HepG2 (cell line): ENCODE measurements around the gene RUNDC1. TPM values are rescaled to one million over a fixed set of nuclear protein-coding genes. Genes with fewer than 3 reads are reported as not detected.

Source experiments
- ATAC-seq: fragments of 200-7000 bp; cut with Tn5 transposase; 3 replicates; pipeline ENCODE4 v1.9.1; 2020; ENCODE audit warnings: mild to moderate bottlenecking, moderate library complexity
- BruUV-seq: library from RNA; stranded (reverse); fragments of 400-500 nt; replicated peaks from 2 replicates; lab custom pipeline; 2021; lab: Mats Ljungman, UMichigan
- CTCF ChIA-PET: fragments of 300-600 bp; formaldehyde crosslinking; extraction: SDS; loops from one replicate; lab custom pipeline; 2021; ENCODE audit warnings: low total read pairs, inconsistent platforms, low intra/inter-chr PET ratio; lab: Yijun Ruan, JAX
- POLR2A ChIA-PET: fragments of 350-600 bp; sonication (Branson Sonifier 250); formaldehyde crosslinking; loops from one replicate; lab custom pipeline; 2020; ENCODE audit warnings: antibody characterized with exemption, inconsistent platforms; lab: Yijun Ruan, JAX
- DNase-seq: peaks from one replicate; pipeline ENCODE4 v3.0.0-alpha.2; 2015; ENCODE audit warnings: low spot score
- FAIRE-seq: peaks from 3 replicates; lab custom pipeline; 2011; peaks lifted over from hg19 to GRCh38; lab: Jason Lieb, UNC
- H2AFZ ChIP-seq: one replicate; pipeline ENCODE4 v1.6.1; 2011; ENCODE audit warnings: low read length, inconsistent platforms
- H3K27ac ChIP-seq: fragments of 300-600 bp; 3 replicates; pipeline ENCODE4 v1.8.0; 2011; ENCODE audit warnings: mixed run types, mild to moderate bottlenecking, mixed read lengths, low read length, inconsistent platforms; ENCODE audit not compliant: insufficient read depth; ENCODE audit errors: extremely low read length
- H3K27me3 ChIP-seq, 2 experiments: fragments of 200-600 bp in 1 of 2; 2 replicates in 1 of 2; 3 replicates in 1 of 2; pipeline versions ENCODE4 v1.6.0 to v1.8.0; 2011; ENCODE audit warnings: low read length in 2 of 2, mild to moderate bottlenecking in 2 of 2, moderate library complexity in 2 of 2, inconsistent platforms in 1 of 2; ENCODE audit not compliant: insufficient read depth in 2 of 2, control insufficient read depth in 1 of 2
- H3K36me3 ChIP-seq, 2 experiments: fragments of 200-600 bp in 1 of 2; replicated peaks in 1 of 2; 2 replicates in 1 of 2; 3 replicates in 1 of 2; pipeline versions ENCODE4 v1.5.1 to v1.8.0; 2011; ENCODE audit warnings: low read length in 2 of 2, inconsistent platforms in 1 of 2; ENCODE audit not compliant: insufficient read depth in 2 of 2, control insufficient read depth in 1 of 2
- H3K4me1 ChIP-seq: 2 replicates; pipeline ENCODE4 v1.5.1; 2012; ENCODE audit warnings: low read length, inconsistent platforms; ENCODE audit not compliant: insufficient read depth
- H3K4me2 ChIP-seq: 2 replicates; pipeline ENCODE4 v1.6.0; 2011; ENCODE audit warnings: low read depth, low read length, inconsistent platforms
- H3K4me3 ChIP-seq, 3 experiments: fragments of 200-600 bp in 1 of 3; sonication (generic), shearing (Covaris generic) in 1 of 3; replicated peaks in 1 of 3; 2 replicates each; pipeline ENCODE4 v1.5.1; 2011 to 2016; ENCODE audit warnings: low read length in 3 of 3, inconsistent platforms in 2 of 3, low read depth in 2 of 3, mild to moderate bottlenecking in 2 of 3, control low read depth in 1 of 3, mixed read lengths in 1 of 3; ENCODE audit not compliant: insufficient read depth in 1 of 3
- H3K79me2 ChIP-seq: one replicate; pipeline ENCODE4 v1.6.1; 2011; ENCODE audit warnings: low read length, inconsistent platforms; ENCODE audit not compliant: insufficient read depth
- H3K9ac ChIP-seq: 2 replicates; pipeline ENCODE4 v1.6.0; 2011; ENCODE audit warnings: mild to moderate bottlenecking, low read depth, low read length, inconsistent platforms; ENCODE audit not compliant: insufficient read depth
- H3K9me3 ChIP-seq: 2 replicates; pipeline ENCODE4 v1.5.1; 2012; ENCODE audit warnings: mild to moderate bottlenecking, low read length
- H4K20me1 ChIP-seq: 2 replicates; pipeline ENCODE4 v1.6.0; 2011; ENCODE audit warnings: inconsistent platforms, mild to moderate bottlenecking, low read length, moderate library complexity; ENCODE audit not compliant: insufficient read depth
- AGO2 ChIP-seq: fragments of 200-400 bp; formaldehyde crosslinking; optimal IDR thresholded peaks from 2 replicates; pipeline ENCODE3; 2017; ENCODE audit warnings: mild to moderate bottlenecking, low read depth, low read length, moderate library complexity
- DPF2 ChIP-seq: sonication (generic); formaldehyde crosslinking; IDR thresholded peaks from 2 replicates; pipeline ENCODE4 v1.4.0; 2020; ENCODE audit warnings: mild to moderate bottlenecking, low read depth, missing genetic modification reagents, borderline replicate concordance
- FOXA3 ChIP-seq: IDR thresholded peaks from 2 replicates; pipeline ENCODE4 v1.6.1; 2016; ENCODE audit warnings: missing genetic modification reagents, missing compliant biosample characterization
- MYC ChIP-seq: sonication (generic); formaldehyde crosslinking; IDR thresholded peaks from 2 replicates; pipeline ENCODE4 v1.9.0; 2021; ENCODE audit warnings: missing genetic modification reagents, borderline replicate concordance
- POLR2G ChIP-seq: fragments of 200-400 bp; formaldehyde crosslinking; IDR thresholded peaks from 2 replicates; pipeline ENCODE4 v1.6.1; 2018; ENCODE audit warnings: mild to moderate bottlenecking, low read depth, low read length, moderate library complexity
- RBFOX2 ChIP-seq: fragments of 200-400 bp; formaldehyde crosslinking; IDR thresholded peaks from 2 replicates; pipeline ENCODE4 v1.6.1; 2017; ENCODE audit warnings: low read depth, mild to moderate bottlenecking, low read length
- REL ChIP-seq: sonication (generic); formaldehyde crosslinking; conservative IDR thresholded peaks from 2 replicates; pipeline ENCODE4 v1.8.0; 2022; ENCODE audit warnings: mild to moderate bottlenecking, missing genetic modification reagents, moderate library complexity
- SP1 ChIP-seq, 2 experiments: fragments of 450-650 bp in 1 of 2; sonication (generic) in 1 of 2; formaldehyde crosslinking in 1 of 2; IDR thresholded peaks; 2 replicates each; pipeline versions ENCODE4 v1.4.0 to v1.6.1; 2016 to 2020; ENCODE audit warnings: missing genetic modification reagents in 1 of 2
- ZSCAN25 ChIP-seq: sonication (generic); formaldehyde crosslinking; IDR thresholded peaks from 2 replicates; pipeline ENCODE4 v1.8.0; 2022; ENCODE audit warnings: mild to moderate bottlenecking, missing genetic modification reagents
- WGBS: methylation state at CpG from one replicate; pipeline ENCODE4 v1.1.6; 2017; ENCODE audit warnings: low lambda C conversion rate; 5-methylcytosine and 5-hydroxymethylcytosine counted together
- in situ Hi-C: cut with HindIII; loops from 2 replicates; pipeline ENCODE4 v1.10.0; 2017; ENCODE audit warnings: low pct_unique_long_range_greater_than_20kb; ENCODE audit not compliant: extremely low pct_ligation_motif_present
- intact Hi-C: fragments of 100-400 bp; cut with micrococcal nuclease; formaldehyde crosslinking; loops from one replicate; pipeline ENCODE4 v1.10.0; 2022; ENCODE audit not compliant: unreplicated experiment
- polyA plus RNA-seq, 8 experiments: library from polyadenylated mRNA; depleted of rRNA in 3 of 8; stranded (reverse) in 7 of 8; unstranded in 1 of 8; fragments of >200 nt; fragmentation: Illumina TruSeq in 4 of 8; extraction: Trizol in 4 of 8; gene quantifications; 2 replicates each; pipeline versions ENCODE4 v1.2.1 to v1.2.3, GENCODE V29; 2011 to 2016; ENCODE audit warnings: low read depth in 4 of 8, missing spikeins in 1 of 8, mixed read lengths in 1 of 8; ENCODE audit not compliant: insufficient read depth in 1 of 8
- total RNA-seq, 5 experiments: library from RNA; depleted of rRNA; stranded (reverse); fragments of >200 nt; fragmentation: Illumina TruSeq; extraction: Trizol; gene quantifications; 2 replicates each; pipeline ENCODE4 v1.2.3, GENCODE V29; 2016; ENCODE audit warnings: low read depth in 1 of 5
- TF ChIP-seq, protein P1 (sequence below): sonication (generic); formaldehyde crosslinking; IDR thresholded peaks from one replicate; pipeline ENCODE4 v1.5.1; 2020; ENCODE audit warnings: mild to moderate bottlenecking, missing genetic modification reagents; ENCODE audit errors: not compliant biosample characterization
- TF ChIP-seq, protein P2 (sequence below): sonication (generic); formaldehyde crosslinking; IDR thresholded peaks from 2 replicates; pipeline ENCODE4 v1.5.0; 2020; ENCODE audit warnings: mild to moderate bottlenecking, missing genetic modification reagents, moderate library complexity

The RUNDC1 gene
- total and polyA plus RNA-seq, 2 of the 13 experiments (the other 11 are each of a cell fraction or from before 2014, with no cell fraction given) = 10.3 to 11.4 TPM

DNA sequence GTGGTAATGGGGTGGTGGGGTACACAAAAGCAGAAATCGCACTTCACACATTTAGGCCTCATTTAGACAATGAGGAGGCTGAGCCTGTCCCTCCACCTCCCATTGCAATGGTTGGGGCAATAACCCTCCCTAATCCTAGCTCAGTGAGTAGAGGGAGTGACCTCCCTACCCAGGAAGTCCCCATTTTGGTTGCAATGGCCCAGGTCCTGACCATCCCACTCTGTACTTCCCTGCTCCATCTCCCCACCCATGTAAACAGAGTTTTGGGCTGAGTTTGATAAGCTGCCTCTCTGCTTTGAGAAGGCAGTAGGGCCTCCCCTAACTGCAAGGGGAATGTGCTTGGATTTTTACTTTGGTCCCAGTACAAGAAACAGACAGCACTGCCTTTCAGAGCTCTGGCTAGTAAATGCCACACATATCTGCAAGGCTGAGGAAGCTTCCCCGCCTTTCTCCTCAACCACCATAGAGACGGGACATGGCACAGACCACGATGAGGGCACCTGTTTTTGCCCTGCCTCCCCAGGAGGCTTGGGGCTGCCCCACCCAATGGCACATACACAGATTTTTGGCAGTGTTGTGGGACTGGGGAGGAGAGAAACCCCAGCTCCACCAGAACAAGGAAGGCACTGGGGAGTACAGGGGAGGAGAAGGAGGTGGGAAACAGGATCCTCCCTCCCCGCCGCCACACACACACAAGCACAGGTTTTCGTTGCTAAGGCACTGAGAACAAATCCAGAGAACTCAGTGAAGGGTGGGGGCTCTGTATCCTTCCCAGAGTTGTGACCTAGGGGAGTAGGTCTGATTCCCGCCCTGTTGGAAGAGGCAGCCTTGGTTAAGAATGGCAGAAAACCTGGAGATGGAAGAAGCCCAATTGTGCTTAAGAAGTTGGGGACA, 34.5 kb downstream of the RUNDC1 start (continued):
- TF ChIP-seq, protein P1, sequence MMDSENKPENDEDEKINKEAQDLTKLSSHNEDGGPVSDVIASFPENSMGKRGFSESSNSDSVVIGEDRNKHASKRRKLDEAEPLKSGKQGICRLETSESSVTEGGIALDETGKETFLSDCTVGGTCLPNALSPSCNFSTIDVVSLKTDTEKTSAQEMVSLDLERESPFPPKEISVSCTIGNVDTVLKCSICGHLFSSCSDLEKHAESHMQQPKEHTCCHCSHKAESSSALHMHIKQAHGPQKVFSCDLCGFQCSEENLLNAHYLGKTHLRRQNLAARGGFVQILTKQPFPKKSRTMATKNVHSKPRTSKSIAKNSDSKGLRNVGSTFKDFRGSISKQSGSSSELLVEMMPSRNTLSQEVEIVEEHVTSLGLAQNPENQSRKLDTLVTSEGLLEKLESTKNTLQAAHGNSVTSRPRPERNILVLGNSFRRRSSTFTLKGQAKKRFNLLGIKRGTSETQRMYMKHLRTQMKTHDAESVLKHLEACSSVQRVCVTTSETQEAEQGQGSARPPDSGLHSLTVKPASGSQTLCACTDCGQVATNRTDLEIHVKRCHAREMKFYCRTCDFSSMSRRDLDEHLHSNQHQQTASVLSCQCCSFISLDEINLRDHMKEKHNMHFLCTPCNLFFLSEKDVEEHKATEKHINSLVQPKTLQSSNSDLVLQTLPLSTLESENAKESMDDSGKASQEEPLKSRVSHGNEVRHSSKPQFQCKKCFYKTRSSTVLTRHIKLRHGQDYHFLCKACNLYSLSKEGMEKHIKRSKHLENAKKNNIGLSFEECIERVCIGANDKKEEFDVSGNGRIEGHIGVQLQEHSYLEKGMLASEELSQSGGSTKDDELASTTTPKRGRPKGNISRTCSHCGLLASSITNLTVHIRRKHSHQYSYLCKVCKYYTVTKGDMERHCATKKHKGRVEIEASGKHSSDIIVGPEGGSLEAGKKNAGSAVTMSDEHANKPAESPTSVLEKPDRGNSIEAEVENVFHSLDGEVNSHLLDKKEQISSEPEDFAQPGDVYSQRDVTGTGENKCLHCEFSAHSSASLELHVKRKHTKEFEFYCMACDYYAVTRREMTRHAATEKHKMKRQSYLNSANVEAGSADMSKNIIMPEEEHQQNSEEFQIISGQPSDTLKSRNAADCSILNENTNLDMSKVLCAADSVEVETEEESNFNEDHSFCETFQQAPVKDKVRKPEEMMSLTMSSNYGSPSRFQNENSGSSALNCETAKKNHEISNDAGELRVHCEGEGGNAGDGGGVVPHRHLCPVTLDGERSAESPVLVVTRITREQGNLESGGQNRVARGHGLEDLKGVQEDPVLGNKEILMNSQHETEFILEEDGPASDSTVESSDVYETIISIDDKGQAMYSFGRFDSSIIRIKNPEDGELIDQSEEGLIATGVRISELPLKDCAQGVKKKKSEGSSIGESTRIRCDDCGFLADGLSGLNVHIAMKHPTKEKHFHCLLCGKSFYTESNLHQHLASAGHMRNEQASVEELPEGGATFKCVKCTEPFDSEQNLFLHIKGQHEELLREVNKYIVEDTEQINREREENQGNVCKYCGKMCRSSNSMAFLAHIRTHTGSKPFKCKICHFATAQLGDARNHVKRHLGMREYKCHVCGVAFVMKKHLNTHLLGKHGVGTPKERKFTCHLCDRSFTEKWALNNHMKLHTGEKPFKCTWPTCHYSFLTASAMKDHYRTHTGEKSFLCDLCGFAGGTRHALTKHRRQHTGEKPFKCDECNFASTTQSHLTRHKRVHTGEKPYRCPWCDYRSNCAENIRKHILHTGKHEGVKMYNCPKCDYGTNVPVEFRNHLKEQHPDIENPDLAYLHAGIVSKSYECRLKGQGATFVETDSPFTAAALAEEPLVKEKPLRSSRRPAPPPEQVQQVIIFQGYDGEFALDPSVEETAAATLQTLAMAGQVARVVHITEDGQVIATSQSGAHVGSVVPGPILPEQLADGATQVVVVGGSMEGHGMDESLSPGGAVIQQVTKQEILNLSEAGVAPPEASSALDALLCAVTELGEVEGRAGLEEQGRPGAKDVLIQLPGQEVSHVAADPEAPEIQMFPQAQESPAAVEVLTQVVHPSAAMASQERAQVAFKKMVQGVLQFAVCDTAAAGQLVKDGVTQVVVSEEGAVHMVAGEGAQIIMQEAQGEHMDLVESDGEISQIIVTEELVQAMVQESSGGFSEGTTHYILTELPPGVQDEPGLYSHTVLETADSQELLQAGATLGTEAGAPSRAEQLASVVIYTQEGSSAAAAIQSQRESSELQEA = no peak

DNA sequence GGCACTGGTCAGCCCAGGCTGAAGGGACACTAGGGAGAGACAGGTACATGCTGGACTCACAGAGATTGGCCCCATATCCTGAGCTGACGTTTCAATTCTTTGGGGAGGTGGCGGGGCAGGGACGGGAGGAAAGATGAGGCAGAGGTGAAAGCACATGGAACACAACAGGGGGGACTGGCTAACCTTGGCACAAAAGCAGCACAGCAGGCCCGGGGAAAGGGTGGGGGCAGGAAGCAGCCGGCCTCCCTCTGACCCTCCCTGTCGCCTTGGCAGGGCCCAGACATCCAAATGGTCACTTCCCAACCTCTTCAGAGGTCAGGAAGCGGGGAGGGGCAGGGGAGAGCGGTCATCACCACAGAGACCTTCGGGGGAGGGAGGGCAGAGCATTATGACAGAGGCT, 35.2 kb downstream of the RUNDC1 start:
- no peak for DNase-seq
- Histone ChIP-seq H3K4me1 (peaks cover 70% of the 10 kb centered on the region), H3K79me2 (peaks cover 16% of the 10 kb centered on the region), H3K9ac (no peak overlapping the region), H2AFZ (no peak overlapping the region), H3K4me2 (no peak overlapping the region), H3K36me3 (peaks cover 31 to 66% of the 10 kb centered on the region in 2 experiments), H4K20me1 (no peaks in the 10 kb centered on the region), H3K27me3 (no peaks in the 10 kb centered on the region), H3K9me3 (no peaks in the 10 kb centered on the region), H3K4me3 (no peak overlapping the region), H3K27ac (no peak overlapping the region)
- in situ Hi-C loops (no loop called here), intact Hi-C loops (no loop called here)
- ATAC-seq = no peak
- WGBS = 95% methylated on average over 9 of the region's 9 CpGs
- CTCF ChIA-PET = no interaction called here
- TSS peak; percentile 7 for BruUV-seq
- no peak for FAIRE-seq
- POLR2A ChIA-PET = interaction anchor here (1.3 to 2.0 kb wide), 3 partner anchors 9 to 300 kb away, joined by 3 to 10 read pairs (median 6); partner anchors contain the start of genes IFI35 and RPL27
- TF ChIP-seq ZSCAN25 (CRISPR knock-in tag) = no peak
- TF ChIP-seq MYC (CRISPR knock-in tag) = 0 out of 2 replicates have a peak, but pooled peaks have one; percentile 9
- TF ChIP-seq, protein P2, sequence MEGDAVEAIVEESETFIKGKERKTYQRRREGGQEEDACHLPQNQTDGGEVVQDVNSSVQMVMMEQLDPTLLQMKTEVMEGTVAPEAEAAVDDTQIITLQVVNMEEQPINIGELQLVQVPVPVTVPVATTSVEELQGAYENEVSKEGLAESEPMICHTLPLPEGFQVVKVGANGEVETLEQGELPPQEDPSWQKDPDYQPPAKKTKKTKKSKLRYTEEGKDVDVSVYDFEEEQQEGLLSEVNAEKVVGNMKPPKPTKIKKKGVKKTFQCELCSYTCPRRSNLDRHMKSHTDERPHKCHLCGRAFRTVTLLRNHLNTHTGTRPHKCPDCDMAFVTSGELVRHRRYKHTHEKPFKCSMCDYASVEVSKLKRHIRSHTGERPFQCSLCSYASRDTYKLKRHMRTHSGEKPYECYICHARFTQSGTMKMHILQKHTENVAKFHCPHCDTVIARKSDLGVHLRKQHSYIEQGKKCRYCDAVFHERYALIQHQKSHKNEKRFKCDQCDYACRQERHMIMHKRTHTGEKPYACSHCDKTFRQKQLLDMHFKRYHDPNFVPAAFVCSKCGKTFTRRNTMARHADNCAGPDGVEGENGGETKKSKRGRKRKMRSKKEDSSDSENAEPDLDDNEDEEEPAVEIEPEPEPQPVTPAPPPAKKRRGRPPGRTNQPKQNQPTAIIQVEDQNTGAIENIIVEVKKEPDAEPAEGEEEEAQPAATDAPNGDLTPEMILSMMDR (CRISPR knock-in tag) = no peak
- TF ChIP-seq DPF2 (CRISPR knock-in tag) = no peak
- TF ChIP-seq RBFOX2 = 0 out of 2 replicates have a peak, but pooled peaks have one; percentile 42
- no peak for TF ChIP-seq REL
- peak; percentile 52 for TF ChIP-seq AGO2
- TF ChIP-seq FOXA3 (CRISPR knock-in tag) = no peak
- TF ChIP-seq SP1 (IDR thresholded peaks at IDR 0.05) = no peak
- no peak for TF ChIP-seq SP1 (CRISPR knock-in tag; IDR thresholded peaks at IDR 0.05)
- 0 out of 2 replicates have a peak, but pooled peaks have one; percentile 6 for TF ChIP-seq POLR2G
